Measurements from ENCODE around the gene KIRREL3.

DNA sequence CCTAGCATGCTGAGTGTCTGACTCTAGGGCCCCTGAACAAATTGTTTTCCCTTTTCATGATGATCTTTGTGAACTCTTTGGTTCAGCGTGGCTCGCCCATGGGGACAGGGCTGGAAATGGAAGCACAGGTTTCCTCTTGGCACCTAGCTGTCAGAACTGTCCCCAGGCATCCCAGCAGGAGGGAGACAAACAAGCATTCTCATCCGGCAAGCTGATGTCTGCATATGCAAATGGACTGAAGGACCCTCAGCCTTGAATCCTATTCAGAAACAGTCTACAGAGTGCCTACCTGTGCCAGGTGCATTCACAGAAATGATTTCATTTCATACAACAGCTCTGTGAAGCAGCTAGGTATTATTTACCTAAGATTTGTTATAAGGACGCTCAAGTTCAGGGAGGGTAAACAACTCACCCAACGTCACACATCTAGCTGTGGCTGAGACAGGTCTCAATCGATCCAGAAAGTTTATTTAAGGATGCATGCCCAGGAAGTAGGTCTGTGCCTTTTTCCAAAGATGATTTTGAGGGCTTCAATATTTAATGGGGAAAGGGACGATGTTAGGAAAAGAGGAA, 176.4 kb downstream of the KIRREL3 start:
- TF ChIP-seq, protein P1, sequence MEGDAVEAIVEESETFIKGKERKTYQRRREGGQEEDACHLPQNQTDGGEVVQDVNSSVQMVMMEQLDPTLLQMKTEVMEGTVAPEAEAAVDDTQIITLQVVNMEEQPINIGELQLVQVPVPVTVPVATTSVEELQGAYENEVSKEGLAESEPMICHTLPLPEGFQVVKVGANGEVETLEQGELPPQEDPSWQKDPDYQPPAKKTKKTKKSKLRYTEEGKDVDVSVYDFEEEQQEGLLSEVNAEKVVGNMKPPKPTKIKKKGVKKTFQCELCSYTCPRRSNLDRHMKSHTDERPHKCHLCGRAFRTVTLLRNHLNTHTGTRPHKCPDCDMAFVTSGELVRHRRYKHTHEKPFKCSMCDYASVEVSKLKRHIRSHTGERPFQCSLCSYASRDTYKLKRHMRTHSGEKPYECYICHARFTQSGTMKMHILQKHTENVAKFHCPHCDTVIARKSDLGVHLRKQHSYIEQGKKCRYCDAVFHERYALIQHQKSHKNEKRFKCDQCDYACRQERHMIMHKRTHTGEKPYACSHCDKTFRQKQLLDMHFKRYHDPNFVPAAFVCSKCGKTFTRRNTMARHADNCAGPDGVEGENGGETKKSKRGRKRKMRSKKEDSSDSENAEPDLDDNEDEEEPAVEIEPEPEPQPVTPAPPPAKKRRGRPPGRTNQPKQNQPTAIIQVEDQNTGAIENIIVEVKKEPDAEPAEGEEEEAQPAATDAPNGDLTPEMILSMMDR (IDR thresholded peaks at IDR 0.05) = no peak
- no peak for TF ChIP-seq POLR2A (IDR thresholded peaks at IDR 0.05)

All from esophagus squamous epithelium (tissue), 4 donors.